Measurements from ENCODE around the gene GFPT1.

Gene GFPT1

DNA sequence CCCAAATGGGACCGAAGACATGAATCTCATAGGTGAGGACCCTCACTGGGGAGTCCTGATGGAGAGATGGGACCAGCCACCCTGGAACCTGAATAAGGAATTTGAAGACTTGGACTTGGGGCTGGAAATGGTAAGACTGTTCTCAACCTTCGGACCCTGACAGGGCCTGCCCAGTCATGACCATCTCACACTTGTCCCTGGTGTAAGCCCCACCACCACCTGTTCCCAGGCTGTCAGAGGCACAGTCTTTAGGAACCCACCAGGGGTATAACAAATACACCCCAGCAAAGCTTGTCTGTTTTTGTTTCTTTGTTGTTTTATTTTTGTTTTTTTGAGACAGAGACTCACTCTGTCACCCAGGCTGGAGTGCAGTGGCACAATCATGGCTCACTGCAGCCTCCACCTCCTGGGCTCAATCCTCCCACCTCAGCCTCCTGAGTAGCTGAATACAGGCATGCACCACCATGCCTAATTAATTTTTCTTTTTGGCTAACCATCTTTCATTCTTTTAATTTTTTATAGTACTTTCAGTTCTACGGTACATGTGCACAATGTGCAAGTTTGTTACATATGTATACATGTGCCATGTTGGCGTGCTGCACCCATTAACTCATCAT, 106.1 kb downstream of the GFPT1 start:
- no peak for DNase-seq (ENCODE audit: low spot score)
- no peak overlapping the region for H3K27ac ChIP-seq
- TF ChIP-seq, protein P1, sequence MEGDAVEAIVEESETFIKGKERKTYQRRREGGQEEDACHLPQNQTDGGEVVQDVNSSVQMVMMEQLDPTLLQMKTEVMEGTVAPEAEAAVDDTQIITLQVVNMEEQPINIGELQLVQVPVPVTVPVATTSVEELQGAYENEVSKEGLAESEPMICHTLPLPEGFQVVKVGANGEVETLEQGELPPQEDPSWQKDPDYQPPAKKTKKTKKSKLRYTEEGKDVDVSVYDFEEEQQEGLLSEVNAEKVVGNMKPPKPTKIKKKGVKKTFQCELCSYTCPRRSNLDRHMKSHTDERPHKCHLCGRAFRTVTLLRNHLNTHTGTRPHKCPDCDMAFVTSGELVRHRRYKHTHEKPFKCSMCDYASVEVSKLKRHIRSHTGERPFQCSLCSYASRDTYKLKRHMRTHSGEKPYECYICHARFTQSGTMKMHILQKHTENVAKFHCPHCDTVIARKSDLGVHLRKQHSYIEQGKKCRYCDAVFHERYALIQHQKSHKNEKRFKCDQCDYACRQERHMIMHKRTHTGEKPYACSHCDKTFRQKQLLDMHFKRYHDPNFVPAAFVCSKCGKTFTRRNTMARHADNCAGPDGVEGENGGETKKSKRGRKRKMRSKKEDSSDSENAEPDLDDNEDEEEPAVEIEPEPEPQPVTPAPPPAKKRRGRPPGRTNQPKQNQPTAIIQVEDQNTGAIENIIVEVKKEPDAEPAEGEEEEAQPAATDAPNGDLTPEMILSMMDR (conservative IDR thresholded peaks at IDR 0.05; ENCODE audit: low read depth) = no peak
- ChIA-PET POLR2A (ENCODE audit: low non-redundant PET) (no interaction called here), CTCF (interaction anchor here (0.6 kb wide), 1 partner anchor 302 kb away, joined by 3 read pairs; no protein-coding TSS in a partner anchor)

GRCh38 chr2:69279931-69280681, 106.9 kb downstream of the GFPT1 start:
- H3K27ac ChIP-seq = no peak overlapping the region
- no peak for DNase-seq (ENCODE audit: low spot score)
- POLR2A ChIA-PET (ENCODE audit: low non-redundant PET) = no interaction called here
- CTCF ChIA-PET = interaction anchor here (0.6 kb wide), 1 partner anchor 303 kb away, joined by 3 read pairs; no protein-coding TSS in a partner anchor
- TF ChIP-seq, protein P1 (conservative IDR thresholded peaks at IDR 0.05; ENCODE audit: low read depth) = no peak

DNA sequence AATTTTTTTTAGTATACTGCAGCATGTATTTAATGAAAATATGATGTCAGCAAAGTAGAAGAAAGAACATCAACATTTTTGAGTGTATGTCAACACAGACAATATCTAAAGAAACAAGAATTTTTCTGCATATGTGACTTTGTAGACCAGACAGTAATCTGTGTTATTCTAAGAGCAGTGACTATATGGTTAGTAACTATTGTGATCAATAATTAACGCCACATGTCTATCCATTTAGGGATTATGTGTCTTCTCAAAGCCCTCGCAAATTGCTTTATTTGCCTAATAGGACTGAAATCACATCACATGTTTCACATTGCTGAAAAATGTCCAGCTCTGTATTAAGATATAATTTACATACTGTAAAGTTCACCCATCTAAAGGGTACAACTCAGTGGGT, 107.8 kb downstream of the GFPT1 start:
- H3K27ac ChIP-seq = no peak overlapping the region
- ChIA-PET POLR2A (ENCODE audit: low non-redundant PET) (no interaction called here), CTCF (no interaction called here)
- TF ChIP-seq, protein P1 (conservative IDR thresholded peaks at IDR 0.05; ENCODE audit: low read depth) = no peak
- DNase-seq (ENCODE audit: low spot score) = no peak

DNA sequence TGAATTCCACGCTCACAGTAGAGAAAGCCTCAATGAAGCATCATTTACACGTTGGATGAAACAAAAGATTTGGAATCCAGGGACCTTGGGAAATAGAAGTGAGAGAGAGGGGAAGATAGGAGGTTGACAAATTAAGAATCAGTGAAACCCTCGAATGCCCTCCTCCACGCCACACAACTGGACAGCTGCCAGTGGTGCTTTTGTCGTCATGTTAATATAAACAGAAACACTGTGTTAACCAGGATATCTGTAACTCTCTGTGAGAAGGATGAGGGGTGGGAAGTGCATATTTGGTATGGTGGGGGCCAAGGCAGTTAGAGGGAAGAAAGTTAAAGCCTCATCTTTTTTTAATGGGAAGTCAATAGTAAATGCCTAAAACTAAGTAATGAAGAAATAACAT, 108.7 kb downstream of the GFPT1 start:
- CTCF ChIA-PET = no interaction called here
- TF ChIP-seq, protein P1 (conservative IDR thresholded peaks at IDR 0.05; ENCODE audit: low read depth) = no peak
- H3K27ac ChIP-seq = no peak overlapping the region
- no peak for DNase-seq (ENCODE audit: low spot score)
- POLR2A ChIA-PET (ENCODE audit: low non-redundant PET) = no interaction called here

DNA sequence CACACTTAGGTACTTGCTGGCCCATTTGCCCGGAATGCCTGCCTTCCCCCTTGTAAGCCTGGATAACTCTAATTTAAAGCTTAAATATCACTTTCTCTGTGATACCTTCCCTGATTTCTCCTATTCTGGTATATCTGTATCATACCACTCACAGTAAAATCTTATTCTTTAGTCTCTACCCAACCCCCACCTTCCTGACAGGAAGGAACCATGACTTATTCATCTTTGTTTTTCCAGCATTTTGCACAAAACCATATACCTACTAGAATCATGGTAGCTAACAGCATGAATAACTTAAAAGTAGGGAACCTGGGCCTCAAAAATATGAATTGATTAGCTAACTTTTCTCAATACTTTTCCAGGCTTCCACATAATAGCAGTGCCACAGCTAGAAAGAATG, 111.5 kb downstream of the GFPT1 start:
- DNase-seq (ENCODE audit: low spot score) = no peak
- POLR2A ChIA-PET (ENCODE audit: low non-redundant PET) = no interaction called here
- TF ChIP-seq, protein P1 (conservative IDR thresholded peaks at IDR 0.05; ENCODE audit: low read depth) = no peak
- CTCF ChIA-PET = interaction anchor here (0.6 kb wide), 1 partner anchor 63 kb away, joined by 5 read pairs; no protein-coding TSS in a partner anchor
- no peak overlapping the region for H3K27ac ChIP-seq

DNA sequence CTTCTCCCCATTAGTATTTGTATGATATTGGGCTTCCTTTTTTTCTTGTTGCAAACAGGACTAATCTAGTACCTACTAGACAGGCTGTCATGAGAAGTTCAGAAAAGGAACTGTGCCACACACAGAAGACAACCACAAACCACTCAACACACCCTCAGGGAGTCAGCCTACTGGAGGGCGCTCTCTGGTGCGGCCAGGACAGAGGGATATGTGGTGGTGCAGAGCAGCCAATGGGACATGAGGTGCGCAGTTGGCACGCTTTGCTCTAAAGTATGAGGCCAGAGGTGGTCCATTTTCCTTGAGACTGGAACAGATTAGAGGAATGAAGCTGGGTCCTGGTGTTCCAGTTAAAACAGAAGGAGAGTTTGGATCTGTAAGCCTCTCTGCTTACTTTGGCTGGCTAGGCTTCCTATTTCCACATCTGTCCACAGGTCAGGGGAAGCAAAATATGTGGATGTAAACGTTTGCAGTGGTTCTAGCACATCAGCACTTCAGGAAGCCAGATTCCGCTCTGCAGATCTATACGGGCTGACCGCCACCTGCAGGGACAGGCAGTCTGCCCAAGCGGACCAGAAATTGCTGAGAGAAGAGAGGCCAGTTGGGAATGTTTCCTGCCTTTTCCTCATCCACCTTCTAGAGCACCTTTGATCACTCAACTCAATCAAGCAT, 114.1 kb downstream of the GFPT1 start:
- POLR2A ChIA-PET (ENCODE audit: low non-redundant PET) = no interaction called here
- no peak overlapping the region for H3K27ac ChIP-seq
- CTCF ChIA-PET = no interaction called here
- no peak for DNase-seq (ENCODE audit: low spot score)
- TF ChIP-seq, protein P1 (conservative IDR thresholded peaks at IDR 0.05; ENCODE audit: low read depth) = no peak

All from RWPE1 (cell line).